OCI-LY3 (cell line): Measurements from ENCODE around the gene SORCS1.

Source experiments
- H2AFZ ChIP-seq: fragments of 200-600, 300-600 bp; shearing (Covaris generic); 2 replicates; pipeline ENCODE4 v1.6.0; 2014; ENCODE audit warnings: antibody characterized with exemption, low read depth, low read length
- H3K27ac ChIP-seq: fragments of 200-600, 300-600 bp; sonication (generic); 2 replicates; pipeline ENCODE4 v1.5.1; 2014; ENCODE audit warnings: mild to moderate bottlenecking, low read length, moderate library complexity, mixed read lengths
- H3K27me3 ChIP-seq: fragments of 200-600, 300-600 bp; sonication (generic); 2 replicates; pipeline ENCODE4 v1.6.1; 2014; ENCODE audit warnings: low read depth, low read length, mixed read lengths
- H3K36me3 ChIP-seq: fragments of 200-600, 300-600 bp; sonication (generic); replicated peaks from 2 replicates; pipeline ENCODE3; 2014; ENCODE audit warnings: low read depth, low read length, mixed read lengths
- H3K4me1 ChIP-seq: fragments of 300-600, 200-600 bp; sonication (generic); 2 replicates; pipeline ENCODE4 v1.6.1; 2014; ENCODE audit warnings: low read length, mixed read lengths
- H3K4me2 ChIP-seq: fragments of 200-600, 300-600 bp; sonication (generic); 2 replicates; pipeline ENCODE4 v1.6.1; 2014; ENCODE audit warnings: low read length, mixed read lengths
- H3K4me3 ChIP-seq: fragments of 300-600, 200-600 bp; sonication (generic); 2 replicates; pipeline ENCODE4 v1.5.1; 2014; ENCODE audit warnings: antibody characterized with exemption, mild to moderate bottlenecking, low read length, moderate library complexity
- H3K79me2 ChIP-seq: fragments of 300-600, 200-600 bp; shearing (Covaris generic); 2 replicates; pipeline ENCODE4 v1.6.1; 2014; ENCODE audit warnings: mild to moderate bottlenecking, low read length, mixed read lengths
- H3K9ac ChIP-seq: fragments of 300-600, 200-600 bp; shearing (Covaris generic); 2 replicates; pipeline ENCODE4 v1.6.0; 2014; ENCODE audit warnings: mild to moderate bottlenecking, low read length, moderate library complexity
- H3K9me3 ChIP-seq: fragments of 200-600, 300-600 bp; shearing (Covaris generic); 2 replicates; pipeline ENCODE4 v1.6.1; 2014; ENCODE audit warnings: low read length, mixed read lengths; ENCODE audit not compliant: insufficient read depth
- H4K20me1 ChIP-seq: fragments of 200-600, 300-600 bp; sonication (generic); 2 replicates; pipeline ENCODE4 v1.6.1; 2016; ENCODE audit warnings: low read length, mixed read lengths; ENCODE audit not compliant: insufficient read depth
- CTCF ChIP-seq: fragments of 200-600, 300-600 bp; sonication (generic); IDR thresholded peaks from 2 replicates; pipeline ENCODE4 v1.5.1; 2014; ENCODE audit warnings: antibody characterized with exemption, low read length, low read depth
- EZH2phosphoT487 ChIP-seq: fragments of 200-600 bp; shearing (Covaris generic); IDR thresholded peaks from 2 replicates; pipeline ENCODE4 v1.6.1; 2018; ENCODE audit warnings: antibody characterized with exemption, mixed run types, low read depth

SORCS1 gene

GRCh38 chr10:106925191-106925590, 239.3 kb downstream of the SORCS1 start:
- H3K4me3 ChIP-seq = no peak overlapping the region
- no peaks in the 10 kb centered on the region for H3K27me3 ChIP-seq
- no peaks in the 10 kb centered on the region for H4K20me1 ChIP-seq
- no peak overlapping the region for H3K27ac ChIP-seq
- no peaks in the 10 kb centered on the region for H3K79me2 ChIP-seq
- H3K9me3 ChIP-seq = no peaks in the 10 kb centered on the region
- H3K4me2 ChIP-seq = no peak overlapping the region
- TF ChIP-seq CTCF (no peak), EZH2phosphoT487 (no peak)
- peaks cover under 1% of the 10 kb centered on the region for H3K4me1 ChIP-seq
- no peak overlapping the region for H2AFZ ChIP-seq
- H3K36me3 ChIP-seq = no peaks in the 10 kb centered on the region
- no peak overlapping the region for H3K9ac ChIP-seq

GRCh38 chr10:106920538-106920937, 244.0 kb downstream of the SORCS1 start:
- Histone ChIP-seq H3K9ac (no peak overlapping the region), H3K9me3 (no peaks in the 10 kb centered on the region), H3K4me1 (peaks cover 10% of the 10 kb centered on the region), H3K36me3 (no peaks in the 10 kb centered on the region), H4K20me1 (no peaks in the 10 kb centered on the region), H2AFZ (no peak overlapping the region), H3K79me2 (no peaks in the 10 kb centered on the region), H3K4me2 (no peak overlapping the region), H3K4me3 (no peak overlapping the region), H3K27me3 (no peaks in the 10 kb centered on the region), H3K27ac (no peak overlapping the region)
- no peak for TF ChIP-seq EZH2phosphoT487
- TF ChIP-seq CTCF = no peak

GRCh38 chr10:106919871-106920282, 244.6 kb downstream of the SORCS1 start:
- Histone ChIP-seq H4K20me1 (no peaks in the 10 kb centered on the region), H3K27ac (no peak overlapping the region), H3K9me3 (no peaks in the 10 kb centered on the region), H3K4me3 (no peak overlapping the region), H3K79me2 (no peaks in the 10 kb centered on the region), H3K27me3 (no peaks in the 10 kb centered on the region), H3K4me1 (peaks cover 10% of the 10 kb centered on the region), H3K36me3 (no peaks in the 10 kb centered on the region), H3K4me2 (peak overlapping the region; percentile 22; the same call in 1 of the 2 replicates), H2AFZ (no peak overlapping the region), H3K9ac (no peak overlapping the region)
- TF ChIP-seq EZH2phosphoT487 = no peak
- no peak for TF ChIP-seq CTCF

GRCh38 chr10:106917452-106918055, 247.0 kb downstream of the SORCS1 start:
- no peaks in the 10 kb centered on the region for H3K79me2 ChIP-seq
- H3K36me3 ChIP-seq = no peaks in the 10 kb centered on the region
- no peaks in the 10 kb centered on the region for H3K9me3 ChIP-seq
- no peak overlapping the region for H2AFZ ChIP-seq
- H3K4me3 ChIP-seq = no peak overlapping the region
- H4K20me1 ChIP-seq = no peaks in the 10 kb centered on the region
- TF ChIP-seq CTCF (no peak), EZH2phosphoT487 (no peak)
- no peak overlapping the region for H3K27ac ChIP-seq
- no peaks in the 10 kb centered on the region for H3K27me3 ChIP-seq
- H3K9ac ChIP-seq = no peak overlapping the region
- H3K4me1 ChIP-seq = peaks cover 10% of the 10 kb centered on the region
- H3K4me2 ChIP-seq = no peak overlapping the region
